Activated CD4-positive, CD25-positive, alpha-beta regulatory T cell treated with anti-CD3 and anti-CD28 coated beads, Interleukin-2, amount 50 U/mL, for 24 hours (primary cell): Measurements from ENCODE around the gene DHX9.

ENCODE experiments used
- ATAC-seq, 2 donors: fragments of 150-1000 bp; cut with Tn5 transposase; one replicate each; pipeline ENCODE4 v1.10.0; 2021; ENCODE audit warnings: mild to moderate bottlenecking in 1 of 2, moderate library complexity in 1 of 2

DHX9 gene

DNA sequence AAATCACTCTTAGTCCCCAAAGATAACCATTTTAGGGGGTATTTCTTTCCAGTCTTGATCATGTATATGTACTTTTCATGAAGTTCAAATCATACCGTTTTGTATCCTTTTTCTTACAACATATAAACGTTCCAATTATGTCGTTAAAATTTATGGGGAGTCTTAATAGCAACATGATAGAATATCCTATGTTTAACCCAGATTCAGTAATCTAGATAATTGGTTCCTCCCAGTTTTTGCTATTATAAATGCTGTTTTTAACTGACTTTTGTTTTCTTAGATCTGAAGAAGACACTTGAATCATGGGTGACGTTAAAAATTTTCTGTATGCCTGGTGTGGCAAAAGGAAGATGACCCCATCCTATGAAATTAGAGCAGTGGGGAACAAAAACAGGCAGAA lies 3.1 kb downstream of the DHX9 start:
- ATAC-seq, result no peak

DNA sequence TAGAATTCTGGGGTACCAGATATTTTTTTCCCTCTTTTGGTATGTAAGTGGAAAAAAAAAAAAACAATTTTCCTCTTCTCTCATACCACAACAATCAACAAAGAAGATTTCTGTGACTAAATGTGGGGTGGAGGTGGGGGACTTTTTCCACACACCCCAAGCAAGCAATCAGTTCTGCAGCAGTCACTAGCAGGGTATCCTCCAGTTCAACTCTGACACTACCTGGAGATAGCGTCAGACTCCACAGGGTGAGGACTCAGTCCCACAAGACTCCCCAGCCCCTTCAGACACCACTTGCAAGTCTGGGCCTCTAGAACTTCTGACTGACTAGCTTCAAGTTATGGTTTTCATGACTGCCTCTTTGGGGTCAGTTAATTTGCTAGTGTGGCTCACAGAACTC lies 6.2 kb downstream of the DHX9 start:
- ATAC-seq, result peak; percentile 25 to 45

DNA sequence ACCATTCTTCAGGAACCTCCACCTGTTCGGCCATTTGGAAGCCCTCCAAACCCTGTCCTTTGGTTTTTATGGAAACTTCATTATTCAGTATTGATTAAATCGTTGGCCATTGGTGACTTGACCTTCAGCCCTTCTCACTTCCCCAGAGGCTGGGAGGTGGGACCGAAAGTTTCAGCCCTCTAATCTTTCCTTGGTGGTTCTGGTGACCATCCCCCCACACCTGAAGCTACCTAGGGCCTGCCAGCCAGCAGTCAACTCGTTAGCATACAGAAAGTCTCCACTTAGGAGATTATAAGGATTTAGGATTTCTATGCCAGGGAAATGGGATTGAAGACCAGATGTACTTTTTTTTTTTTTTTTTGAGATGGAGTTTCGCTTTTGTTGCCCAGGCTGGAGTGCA lies 6.7 kb downstream of the DHX9 start:
- ATAC-seq, result no peak

DNA sequence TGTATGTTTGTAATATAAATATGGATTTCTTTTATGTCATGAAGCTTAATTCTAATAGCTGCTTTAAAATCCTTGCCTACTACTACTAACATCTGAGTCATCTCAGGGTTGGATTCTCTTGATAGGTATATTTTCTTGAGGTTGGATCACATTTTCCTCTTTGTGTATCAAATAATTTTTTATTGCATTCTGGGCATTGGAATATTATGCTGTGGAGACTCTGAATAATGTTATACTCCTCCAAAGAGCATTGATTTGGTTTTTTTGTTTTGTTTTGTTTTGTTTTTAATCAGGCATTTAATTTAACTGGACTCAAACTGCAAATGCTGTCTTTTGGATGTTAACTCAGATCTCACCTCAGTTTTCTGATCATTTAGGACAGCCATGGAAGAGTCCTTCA lies 8.0 kb downstream of the DHX9 start:
- no peak for ATAC-seq

DNA sequence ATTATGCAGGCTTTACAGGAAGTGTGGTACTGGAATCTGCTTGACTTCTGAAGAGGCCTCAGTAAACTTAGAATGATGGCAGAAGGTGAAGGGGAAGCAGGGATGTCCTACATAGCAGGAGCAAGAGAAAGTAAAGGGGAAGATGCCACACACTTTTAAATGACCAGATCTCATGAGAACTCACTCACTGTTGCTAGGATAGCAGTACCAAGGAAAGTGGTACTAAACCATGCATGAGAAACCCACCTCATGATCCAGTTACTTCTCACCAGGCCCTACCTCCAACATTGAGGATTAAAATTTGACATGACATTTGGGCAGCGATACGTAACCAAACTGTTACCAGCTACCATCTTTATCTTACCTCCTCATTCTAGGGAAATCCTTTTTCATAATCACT lies 9.6 kb downstream of the DHX9 start:
- no peak for ATAC-seq

DNA sequence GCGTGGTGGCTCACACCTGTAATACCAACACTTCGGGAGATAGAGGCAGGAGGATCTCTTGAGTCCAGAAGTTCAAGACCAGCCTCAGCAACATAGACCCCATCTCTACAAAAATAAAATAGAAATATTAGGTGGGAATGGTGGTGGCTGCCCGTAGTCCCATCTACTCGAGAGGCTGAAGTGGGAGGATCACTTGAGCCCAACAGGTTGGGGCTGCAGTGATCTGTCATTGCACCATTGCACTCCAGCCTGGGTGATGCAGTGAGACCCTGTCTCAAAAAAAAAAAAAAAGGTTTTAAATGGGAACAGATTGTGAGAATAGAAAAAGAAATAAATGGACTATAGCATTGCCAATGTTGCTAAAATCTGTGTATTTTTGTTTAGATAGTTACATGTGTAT lies 11.2 kb downstream of the DHX9 start:
- ATAC-seq, result no peak

DNA sequence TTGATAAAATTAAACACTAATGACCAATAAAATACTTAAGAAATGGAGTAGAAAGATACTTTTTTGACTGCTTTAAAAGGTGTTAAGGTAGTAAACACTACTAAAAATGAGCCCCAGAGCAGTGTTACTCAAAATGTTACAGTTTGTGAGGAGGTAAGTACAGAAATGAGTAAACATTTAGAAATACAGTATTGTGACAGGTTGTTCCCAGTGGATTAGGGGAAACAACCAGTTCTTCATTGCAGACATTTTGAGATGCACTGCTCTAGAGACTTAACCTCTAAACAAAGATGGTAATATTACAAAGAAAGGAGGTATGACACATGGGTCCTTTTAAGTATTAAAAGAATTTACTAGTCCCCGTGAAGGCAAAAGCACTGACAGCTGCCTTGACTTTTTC lies 12.7 kb downstream of the DHX9 start:
- ATAC-seq, result peak; percentile 32 to 63

DNA sequence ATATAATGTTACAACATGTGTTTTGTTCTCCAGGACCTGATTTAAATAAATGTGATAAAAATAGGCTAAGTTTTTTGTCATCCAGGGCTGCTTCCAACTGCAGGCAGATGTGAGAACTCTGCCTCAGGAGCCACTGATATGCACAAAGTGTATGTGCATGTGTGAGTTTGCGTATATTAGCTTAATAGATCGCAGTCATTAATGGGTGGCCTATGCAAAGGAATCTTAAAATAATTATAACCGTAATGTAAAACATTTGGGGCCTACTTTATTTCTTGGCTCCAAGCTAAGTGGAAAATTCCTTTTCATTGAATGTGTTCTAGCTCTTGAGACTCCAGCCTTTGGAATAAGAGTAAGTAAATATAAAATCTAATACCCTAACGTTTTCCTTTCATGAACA lies 16.8 kb downstream of the DHX9 start:
- ATAC-seq, result no peak

DNA sequence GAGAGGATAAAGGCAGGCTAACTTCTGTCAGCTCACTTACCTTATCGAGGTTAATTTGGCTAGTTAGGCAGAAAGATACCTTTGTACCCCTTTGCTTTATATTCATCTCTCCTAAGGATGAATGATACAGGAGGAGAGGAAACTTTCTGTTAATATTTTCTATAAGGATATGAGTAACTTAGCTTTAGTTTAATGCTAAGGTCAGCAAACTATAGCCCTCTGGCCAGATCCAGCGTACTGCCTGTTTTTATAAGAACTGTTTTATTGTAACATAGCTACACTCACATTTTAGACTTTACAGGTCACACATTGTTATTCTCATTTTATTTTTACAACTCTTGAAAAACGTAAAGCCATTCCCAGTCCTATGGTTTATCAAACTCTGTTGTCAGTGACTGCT lies 18.1 kb downstream of the DHX9 start:
- no peak for ATAC-seq

DNA sequence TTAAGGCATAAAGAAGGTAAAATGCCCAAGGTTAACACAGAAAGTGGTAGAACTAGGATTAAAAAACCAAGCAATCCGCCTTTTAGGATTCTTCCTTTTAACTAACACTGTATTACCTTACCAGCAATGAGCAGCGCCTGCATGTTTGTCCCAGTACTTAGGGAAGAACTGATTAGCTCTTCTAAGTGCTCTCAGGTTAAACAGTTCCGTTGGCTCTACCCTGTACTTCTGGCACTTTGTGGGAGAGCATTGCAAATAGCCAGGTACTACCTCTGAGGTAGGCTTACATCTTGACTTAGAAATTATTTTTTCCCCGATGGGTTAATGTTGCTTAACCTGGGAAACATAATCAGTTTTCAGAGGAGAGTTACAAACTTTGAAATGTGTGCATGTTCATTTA lies 21.5 kb downstream of the DHX9 start:
- no peak for ATAC-seq

DNA sequence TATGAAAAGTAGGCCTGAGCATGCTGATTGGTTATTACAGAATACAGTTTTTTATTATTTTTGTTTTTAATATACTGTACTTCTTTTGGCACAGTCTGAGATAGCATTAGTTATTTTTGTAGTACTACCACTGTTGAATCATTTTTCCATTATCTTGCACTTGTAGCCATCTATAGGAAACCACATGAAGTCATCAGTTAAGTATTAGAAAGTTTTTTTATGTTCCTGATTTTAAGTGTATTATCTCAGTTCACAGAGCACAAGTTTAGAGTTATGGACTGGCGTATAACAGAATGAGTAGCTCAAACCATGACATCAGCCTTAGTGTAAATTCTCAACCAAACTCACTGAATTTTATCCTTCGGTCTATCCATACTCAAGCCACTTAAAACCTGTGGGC lies 22.8 kb downstream of the DHX9 start:
- ATAC-seq, result peak; percentile 90 to 91

DNA sequence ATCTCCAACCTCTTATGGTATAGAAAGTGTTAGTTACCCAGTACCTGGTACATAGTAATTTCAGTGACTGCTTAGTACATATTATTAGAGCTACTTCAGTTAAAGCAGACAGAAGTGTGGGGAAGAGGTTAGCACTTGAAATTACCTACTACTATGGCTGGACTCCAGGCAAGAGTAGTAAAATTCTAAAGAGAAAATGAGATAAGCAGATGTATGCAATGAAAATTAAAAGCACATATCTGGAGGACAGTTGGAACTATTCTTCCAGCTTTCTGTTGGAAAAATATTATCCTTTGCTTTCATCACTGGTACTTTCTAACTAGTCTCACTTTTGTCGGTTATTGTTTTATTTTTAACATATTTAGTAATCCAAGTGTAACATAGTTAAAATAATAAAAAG lies 23.7 kb downstream of the DHX9 start:
- no peak for ATAC-seq

DNA sequence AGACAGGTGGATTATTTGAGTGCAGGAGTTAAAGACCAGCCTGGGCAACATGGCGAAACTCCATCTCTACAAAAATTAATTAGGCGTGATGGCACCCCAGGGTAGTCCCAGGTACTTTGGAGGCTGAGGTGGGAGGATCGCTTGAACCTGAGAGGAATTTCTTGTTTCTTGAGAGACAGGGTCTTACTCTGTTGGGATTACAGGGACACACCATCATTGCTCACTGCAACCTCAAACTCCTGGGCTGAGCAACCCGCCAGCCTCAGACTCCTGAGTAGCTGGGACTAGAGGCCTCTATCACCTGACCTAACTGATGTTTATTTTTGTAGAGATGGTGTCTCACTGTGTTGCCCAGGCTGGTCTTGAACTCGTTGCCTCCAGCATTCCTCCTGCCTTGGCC lies 24.8 kb downstream of the DHX9 start:
- ATAC-seq, result no peak

DNA sequence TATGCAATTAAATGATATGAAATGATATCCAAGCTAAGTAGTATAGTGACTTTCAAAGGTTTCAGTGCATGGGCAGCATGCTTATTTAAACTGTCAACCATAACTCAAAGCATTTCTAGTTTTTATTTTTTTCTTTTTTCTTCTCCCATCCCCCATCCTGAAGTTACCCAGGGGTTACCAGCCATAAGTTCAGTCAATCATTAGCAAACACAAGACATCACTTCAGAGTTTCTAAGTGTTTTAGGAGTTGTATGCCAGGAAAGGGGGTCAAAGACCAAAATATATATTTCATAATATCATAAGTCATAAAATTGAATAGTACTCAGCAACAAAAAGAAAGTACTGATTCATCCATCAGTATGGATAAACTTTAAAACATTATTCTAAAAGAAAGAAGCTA lies 28.7 kb downstream of the DHX9 start:
- ATAC-seq, result no peak

DNA sequence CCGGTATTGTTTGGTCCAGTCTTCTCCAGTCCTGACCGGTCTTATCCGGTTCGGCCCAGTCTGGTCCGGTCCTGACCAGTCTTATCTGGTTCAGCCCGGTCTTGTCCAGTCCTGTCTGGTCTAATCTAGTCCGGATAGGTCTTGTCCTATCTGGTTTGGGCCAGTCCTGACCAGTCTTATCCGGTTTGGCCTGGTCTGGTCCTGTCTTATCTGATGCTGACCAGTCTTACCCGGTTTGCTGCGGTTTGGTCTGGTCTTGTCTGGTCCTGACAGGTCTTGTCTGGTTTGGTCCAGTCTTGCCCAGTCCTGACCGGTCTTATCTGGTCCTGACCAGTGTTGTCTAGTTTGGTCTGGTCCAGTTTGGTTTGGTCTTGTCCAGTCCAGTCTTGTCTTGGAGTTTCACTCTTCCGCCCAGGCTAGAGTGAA lies 30.1 kb downstream of the DHX9 start:
- ATAC-seq, result peak in 1 of 2 donors; percentile 10

DNA sequence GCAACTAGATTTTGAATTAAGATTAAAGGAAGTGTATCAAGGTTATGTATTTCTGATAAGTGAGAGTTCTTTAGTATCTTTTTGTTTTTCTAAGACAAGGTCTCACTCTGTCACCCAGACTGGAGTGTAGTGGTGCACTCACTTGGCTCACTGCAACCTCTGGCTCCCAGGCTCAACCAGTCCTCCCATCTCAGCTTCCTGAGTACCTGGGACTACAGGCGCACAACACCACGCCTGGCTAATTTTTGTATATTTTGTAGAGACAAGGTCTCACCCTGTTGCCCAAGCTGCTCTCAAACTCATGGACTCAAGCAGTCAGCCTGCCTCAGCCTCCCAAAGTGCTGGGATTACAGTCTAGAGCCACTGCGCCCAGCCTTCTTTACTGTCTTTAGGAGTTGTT lies 33.7 kb downstream of the DHX9 start:
- no peak for ATAC-seq

DNA sequence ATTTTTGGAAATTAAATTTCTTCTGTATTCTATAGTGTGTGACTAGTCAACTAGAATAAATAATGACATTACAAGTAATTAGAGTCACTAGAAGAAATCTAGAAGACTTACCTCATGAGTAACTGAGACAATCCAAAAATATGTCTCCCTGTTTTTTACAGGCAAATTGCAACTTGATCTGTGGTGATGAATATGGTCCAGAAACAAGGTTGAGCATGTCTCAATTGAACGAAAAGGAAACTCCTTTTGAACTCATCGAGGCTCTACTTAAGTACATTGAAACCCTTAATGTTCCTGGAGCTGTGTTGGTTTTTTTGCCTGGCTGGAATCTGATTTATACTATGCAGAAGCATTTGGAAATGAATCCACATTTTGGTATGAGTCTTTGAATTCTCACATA lies 36.7 kb downstream of the DHX9 start:
- ATAC-seq, result no peak

DNA sequence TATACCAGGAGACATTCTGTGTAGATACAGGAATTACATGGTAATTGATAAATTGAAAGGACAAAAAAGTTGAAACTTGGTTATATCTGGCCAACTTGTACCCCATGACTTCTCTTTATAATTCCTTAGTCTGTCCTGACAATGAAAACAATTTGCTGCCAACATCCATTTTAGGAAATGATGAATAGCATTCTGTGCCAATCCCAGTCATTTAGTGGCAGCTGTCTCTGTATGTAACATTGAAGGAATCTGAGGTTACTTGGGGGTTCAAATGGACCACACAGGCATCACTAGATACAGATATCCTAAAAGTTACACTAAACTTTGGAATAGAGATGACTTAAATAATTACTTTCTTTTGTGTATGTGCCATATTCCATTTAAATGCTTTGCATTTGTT lies 38.2 kb downstream of the DHX9 start:
- no peak for ATAC-seq

DNA sequence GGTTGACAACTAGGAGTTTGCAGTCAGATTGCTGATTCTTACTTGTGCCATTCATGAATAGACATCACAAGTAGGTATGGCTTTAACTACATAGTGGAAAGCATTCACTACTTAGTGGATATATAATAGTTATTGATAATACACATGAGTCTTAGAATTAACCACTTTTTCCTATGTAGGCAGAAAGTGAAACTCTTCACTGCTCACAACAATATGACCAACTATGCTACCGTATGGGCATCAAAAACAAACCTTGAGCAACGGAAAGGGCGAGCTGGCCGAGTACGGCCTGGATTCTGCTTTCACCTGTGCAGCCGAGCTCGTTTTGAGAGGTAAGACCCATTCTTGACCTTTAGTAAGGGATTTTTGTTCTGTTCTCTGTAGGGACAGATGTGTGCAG lies 38.7 kb downstream of the DHX9 start:
- ATAC-seq, result peak; percentile 51 to 65

DNA sequence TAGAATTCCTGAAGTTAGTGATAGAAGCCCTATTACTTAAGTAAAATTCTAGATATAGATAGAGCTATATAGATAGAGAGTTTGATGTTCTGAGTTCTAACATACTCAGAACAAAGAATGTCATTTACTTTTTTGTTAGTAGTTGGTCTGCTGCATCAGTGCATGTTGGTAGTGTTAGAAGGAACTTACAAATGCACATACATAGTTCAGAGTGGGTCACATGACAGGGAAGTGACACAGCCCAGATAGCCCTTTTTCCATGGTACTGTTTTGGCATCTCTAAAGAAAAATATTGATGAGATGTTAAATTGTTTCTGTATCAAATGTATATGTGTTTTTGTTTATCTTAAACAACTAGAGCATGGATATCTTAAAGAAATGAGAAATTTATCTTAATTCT lies 45.7 kb downstream of the DHX9 start:
- ATAC-seq, result no peak

DNA sequence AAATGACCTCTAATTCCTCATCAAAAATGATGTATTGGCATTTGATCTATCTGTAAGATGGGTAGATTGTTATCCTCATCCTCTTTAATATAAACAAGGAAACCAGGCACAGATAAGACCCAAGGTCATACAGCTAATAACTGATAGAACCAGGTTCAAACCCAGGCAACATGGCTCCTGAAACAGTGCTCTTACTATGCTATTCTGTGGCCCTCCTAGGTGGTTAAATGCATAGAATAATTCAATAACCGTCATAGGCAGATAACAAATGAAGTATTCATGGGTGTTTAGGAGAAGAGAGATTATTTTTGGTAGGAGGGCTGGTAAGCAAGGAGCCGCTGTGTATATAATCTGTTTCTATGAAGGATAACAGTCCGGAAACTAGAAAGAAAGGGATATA lies 46.4 kb downstream of the DHX9 start:
- ATAC-seq, result no peak

DNA sequence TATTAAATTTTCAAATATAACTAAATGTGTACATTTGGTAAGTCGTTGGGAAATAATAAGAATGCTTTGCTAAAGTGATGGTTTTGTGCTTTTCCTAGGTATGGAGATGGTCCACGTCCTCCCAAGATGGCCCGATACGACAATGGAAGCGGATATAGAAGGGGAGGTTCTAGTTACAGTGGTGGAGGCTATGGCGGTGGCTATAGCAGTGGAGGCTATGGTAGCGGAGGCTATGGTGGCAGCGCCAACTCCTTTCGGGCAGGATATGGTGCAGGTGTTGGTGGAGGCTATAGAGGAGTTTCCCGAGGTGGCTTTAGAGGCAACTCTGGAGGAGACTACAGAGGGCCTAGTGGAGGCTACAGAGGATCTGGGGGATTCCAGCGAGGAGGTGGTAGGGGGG lies 47.8 kb downstream of the DHX9 start:
- ATAC-seq, result peak in 1 of 2 donors; percentile 13

DNA sequence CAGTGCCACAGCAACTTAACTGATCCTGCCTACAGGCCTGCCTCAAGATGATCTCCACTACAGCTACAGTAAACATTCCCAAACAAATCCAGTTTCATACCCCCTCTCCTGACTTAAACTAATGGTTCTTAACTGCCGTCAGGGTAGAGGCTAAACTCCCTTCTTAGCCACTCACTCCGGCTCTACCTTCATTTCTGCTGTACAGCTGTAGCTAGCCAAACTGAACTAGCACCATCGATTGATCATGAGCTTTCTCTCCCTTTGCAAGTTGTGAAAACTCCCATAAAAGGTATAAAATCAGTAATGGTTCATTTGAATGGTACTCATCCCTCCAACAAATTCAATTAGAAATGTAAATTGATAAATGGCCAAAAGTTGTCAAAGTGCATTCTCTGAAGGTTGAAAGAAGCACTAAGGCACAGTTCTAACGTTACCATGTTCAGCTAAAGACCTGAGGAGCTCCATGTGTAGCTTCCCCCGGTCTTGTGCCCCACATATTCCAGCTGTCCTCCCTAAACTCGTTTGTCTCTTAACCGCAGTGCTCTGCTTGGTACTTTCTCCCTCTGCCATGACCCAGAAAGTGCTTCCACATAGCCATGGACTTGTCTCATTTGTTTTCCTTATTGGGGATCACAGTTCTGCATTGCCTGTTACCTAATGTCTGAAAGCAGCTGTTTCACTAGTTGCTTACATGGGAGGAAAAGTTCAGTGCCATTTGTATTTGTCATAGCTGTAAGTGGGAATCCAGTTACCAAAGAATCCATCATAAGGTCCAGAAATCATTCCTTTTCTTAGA lies 49.8 kb downstream of the DHX9 start:
- no peak for ATAC-seq

DNA sequence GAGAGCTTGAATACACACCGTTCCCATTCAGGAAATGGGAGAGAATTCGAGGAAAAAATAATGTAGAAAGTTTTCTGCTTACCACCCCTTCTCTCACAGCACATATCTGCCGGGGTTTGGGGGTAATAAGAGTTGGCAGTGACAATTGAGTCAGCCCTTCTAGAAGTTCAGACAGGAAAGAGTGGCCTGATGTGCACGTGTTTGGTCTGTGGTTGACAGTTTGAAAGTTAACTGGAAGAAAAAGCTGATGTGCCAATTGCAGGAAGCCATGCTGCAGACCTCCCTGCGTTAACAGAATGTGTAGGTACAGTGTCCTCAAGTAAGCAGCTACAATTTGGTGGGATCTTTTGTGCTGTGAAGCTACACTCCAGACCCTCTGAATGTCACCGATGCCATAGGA lies 50.9 kb downstream of the DHX9 start:
- peak in 1 of 2 donors; percentile 28 for ATAC-seq

DNA sequence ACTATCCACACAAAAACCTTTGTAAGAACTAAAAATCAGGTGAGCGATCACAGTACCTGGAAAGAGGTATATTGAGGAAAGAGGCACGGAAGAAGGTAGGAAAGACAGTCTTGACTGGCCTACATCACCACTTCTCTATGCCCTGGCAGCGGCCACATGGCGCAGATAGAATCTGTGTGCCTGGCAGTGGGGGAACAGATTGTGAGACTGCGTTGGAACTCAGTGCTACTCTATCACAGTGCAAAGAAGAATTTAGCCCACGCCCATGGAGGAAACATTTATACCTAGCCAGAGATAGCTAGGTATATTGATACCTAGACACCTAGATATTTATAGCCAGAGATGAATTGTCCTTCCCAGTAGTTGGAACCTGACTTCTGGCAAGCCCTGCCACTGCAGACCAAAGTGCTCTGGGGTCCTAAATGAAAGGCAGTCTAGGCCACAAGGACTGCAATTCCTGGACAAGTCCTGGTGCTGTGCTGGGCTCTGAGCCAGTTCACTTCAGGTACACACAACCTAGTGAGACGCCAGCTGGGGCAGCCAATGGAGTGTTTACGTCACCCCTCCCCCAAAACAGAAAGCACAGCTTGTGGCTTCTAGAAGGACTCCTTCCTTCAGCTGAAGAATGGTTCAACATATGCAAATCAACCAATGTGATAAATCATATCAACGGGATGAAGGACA lies 51.9 kb downstream of the DHX9 start:
- ATAC-seq, result no peak
